Activated naive CD4-positive, alpha-beta T cell treated with anti-CD3 and anti-CD28 coated beads, Interleukin-2, amount 10 ng/mL, durations not matched to agents 7 days and 5 days (primary cell): Measurements from ENCODE around the gene ZNF33A.
"Not testable (repeated sequence)": the region's sequence is repeated elsewhere in the genome, so short reads cannot be mapped to it uniquely, and the experiment has no call there.

ENCODE experiments used
- CTCF ChIA-PET: fragments of 350-600 bp; sonication (Branson Sonifier 250); formaldehyde crosslinking; loops from one replicate; lab custom pipeline; 2021; ENCODE audit warnings: antibody characterized with exemption; lab: Charles Lee
- DNase-seq: peaks from one replicate; pipeline ENCODE4 v3.0.0-alpha.2; 2020
- H3K27ac Mint-ChIP-seq: one replicate; pipeline ENCODE4 v1.8.0; 2021; ENCODE audit warnings: mild to moderate bottlenecking, moderate library complexity, mixed read lengths
- H3K27me3 Mint-ChIP-seq: one replicate; pipeline ENCODE4 v1.8.0; 2021; ENCODE audit warnings: mild to moderate bottlenecking, mixed read lengths
- H3K36me3 Mint-ChIP-seq: one replicate; pipeline ENCODE4 v1.8.0; 2021; ENCODE audit warnings: mixed read lengths
- H3K4me1 Mint-ChIP-seq: one replicate; pipeline ENCODE4 v1.8.0; 2021; ENCODE audit warnings: mixed read lengths
- H3K4me3 Mint-ChIP-seq: one replicate; pipeline ENCODE4 v1.8.0; 2021; ENCODE audit warnings: mild to moderate bottlenecking, moderate library complexity, mixed read lengths
- H3K9me3 Mint-ChIP-seq: one replicate; pipeline ENCODE4 v1.8.0; 2021; ENCODE audit warnings: mixed read lengths

Gene ZNF33A

DNA sequence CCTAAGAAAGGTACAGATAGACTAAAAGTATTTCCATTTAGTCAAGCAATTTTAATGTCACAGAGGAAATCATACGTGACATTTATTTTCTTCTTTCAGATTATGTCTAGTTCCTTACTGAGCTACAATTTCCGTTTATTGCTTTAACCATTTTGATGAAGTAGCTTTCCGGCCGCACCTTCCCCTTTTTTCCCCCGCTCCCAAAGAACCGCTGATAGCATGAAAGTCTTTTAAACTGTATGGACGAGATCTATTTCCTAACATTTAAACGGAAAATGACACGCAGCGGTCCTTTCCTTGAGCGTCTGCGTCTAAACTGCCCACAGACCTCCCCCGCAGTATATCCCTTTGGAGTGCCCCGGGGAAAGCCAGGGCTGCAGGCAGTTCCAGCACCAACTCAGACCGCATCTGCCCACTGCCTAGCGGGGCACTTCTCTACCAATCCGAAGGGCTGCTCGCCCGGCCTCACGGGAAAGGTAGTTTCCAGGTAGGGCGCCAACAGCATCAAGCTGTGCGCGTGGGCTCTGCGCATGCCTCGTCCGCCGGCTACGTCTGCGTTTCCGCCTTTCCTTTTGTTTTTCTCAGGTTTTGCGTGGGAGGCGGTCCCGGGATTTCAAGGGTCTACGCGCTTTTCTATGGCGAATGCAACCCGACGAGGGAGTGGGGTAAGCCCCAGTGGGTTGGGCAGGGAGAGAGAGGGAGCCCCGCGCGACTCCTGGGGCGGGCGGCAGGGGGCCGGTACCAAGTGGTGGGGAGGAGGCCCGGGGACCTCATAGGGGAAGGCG, at the start of gene ZNF33A:
ZNF33A (plus strand) TSS at position 557 of the 785 bp plus-strand sequence. CDS start 1,667 bp downstream, outside the sequence.
- peak within 1 kb of the TSS; percentile 77 for H3K4me3 Mint-ChIP-seq
- no peaks in the 10 kb centered on the region for H3K9me3 Mint-ChIP-seq
- H3K4me1 Mint-ChIP-seq = peaks cover 33% of the 10 kb centered on the region
- CTCF ChIA-PET = no interaction called here
- no peaks in the 10 kb centered on the region for H3K27me3 Mint-ChIP-seq
- H3K27ac Mint-ChIP-seq = peak within 1 kb of the TSS; percentile 100
- peak; percentile 94 for DNase-seq
- peaks cover 30% of the 10 kb centered on the region for H3K36me3 Mint-ChIP-seq

DNA sequence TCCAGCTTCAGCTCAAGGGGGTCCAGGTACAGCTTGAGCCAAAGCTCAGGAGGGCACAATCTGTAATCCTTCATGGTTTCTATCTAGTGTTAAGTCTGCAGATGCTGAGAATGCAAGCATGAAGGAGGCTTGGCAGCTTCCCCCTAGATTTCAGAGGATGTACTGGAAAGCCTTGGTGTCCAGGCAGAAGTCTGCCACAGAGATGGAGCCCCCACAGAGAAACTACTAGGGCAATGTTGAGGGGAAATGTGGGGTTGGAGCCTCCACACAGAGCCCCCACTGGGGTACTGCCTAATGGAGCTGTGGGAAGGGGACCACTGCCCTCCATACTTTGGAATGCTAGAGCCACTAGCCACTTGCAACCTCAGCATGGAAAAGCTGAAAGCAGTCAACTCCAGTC, 45.5 kb upstream of the ZNF33A start:
- Mint-ChIP-seq H3K27me3 (no peaks in the 10 kb centered on the region), H3K4me3 (no peak overlapping the region), H3K36me3 (peaks cover 31% of the 10 kb centered on the region), H3K4me1 (no peaks in the 10 kb centered on the region), H3K9me3 (peaks cover 38% of the 10 kb centered on the region), H3K27ac (no peak overlapping the region)
- no peak for DNase-seq
- CTCF ChIA-PET = interaction anchor here (1.2 kb wide), 1 partner anchor 10 kb away, joined by 5 read pairs; no protein-coding TSS in a partner anchor

DNA sequence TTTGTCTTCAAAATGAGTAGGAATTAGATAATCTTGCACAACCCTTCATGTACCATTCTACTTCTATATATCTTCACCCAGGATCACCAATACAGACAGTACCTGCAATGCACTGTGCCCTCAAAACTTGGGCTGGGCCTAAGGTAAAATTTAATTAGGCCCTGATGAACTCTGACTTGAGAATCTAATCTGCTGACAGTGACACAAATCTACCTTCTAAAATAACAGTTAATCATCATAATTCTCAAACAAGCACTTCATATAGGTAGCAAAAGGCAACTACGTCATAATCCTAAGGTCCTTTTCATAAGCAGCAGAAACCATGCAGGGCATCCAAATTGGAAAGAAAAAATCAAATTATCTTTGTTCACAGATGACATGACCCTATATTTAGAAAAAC, 38.1 kb upstream of the ZNF33A start:
- Mint-ChIP-seq H3K27me3 (no peaks in the 10 kb centered on the region), H3K4me1 (peaks cover 26% of the 10 kb centered on the region), H3K36me3 (peaks cover 21% of the 10 kb centered on the region), H3K9me3 (peaks cover 16% of the 10 kb centered on the region), H3K27ac (no peak overlapping the region), H3K4me3 (no peak overlapping the region)
- no peak for DNase-seq
- CTCF ChIA-PET = no interaction called here

DNA sequence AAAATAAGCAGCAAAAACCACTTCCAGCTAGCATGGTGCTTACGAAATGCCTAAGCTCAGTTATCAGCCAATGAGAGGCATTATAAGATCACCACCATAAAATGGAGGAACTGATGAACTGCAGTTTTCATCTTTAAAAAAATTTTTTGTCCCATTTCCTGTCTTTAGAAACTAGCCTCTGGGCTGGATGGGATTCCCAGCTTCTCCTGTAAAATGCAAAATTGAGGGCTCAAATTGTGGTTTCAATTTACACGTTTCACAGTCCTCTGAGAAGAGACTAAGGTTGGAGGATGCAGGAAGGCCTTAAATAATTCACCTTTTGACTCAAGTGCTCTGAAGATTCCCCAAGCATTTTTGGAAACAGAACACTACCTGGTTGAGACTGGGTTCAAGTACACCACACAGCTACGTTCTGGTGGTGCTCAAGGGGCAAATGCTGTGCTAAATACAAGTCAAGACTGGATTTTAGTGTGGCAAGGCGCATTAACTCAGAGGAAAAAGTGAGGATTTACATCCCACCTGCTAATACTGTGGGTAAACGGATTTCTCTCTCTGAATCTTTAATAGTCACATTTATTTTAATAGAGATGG, 35.0 kb upstream of the ZNF33A start:
- Mint-ChIP-seq H3K27me3 (no peaks in the 10 kb centered on the region), H3K4me3 (peak overlapping the region; percentile 88), H3K27ac (peak overlapping the region; percentile 96), H3K4me1 (peaks cover 26% of the 10 kb centered on the region), H3K9me3 (peaks cover 8% of the 10 kb centered on the region), H3K36me3 (peaks cover 3% of the 10 kb centered on the region)
- no peak for DNase-seq
- CTCF ChIA-PET = interaction anchor here (1.1 to 1.4 kb wide), 2 partner anchors 10 to 29 kb away, joined by 3 to 5 read pairs; no protein-coding TSS in a partner anchor

DNA sequence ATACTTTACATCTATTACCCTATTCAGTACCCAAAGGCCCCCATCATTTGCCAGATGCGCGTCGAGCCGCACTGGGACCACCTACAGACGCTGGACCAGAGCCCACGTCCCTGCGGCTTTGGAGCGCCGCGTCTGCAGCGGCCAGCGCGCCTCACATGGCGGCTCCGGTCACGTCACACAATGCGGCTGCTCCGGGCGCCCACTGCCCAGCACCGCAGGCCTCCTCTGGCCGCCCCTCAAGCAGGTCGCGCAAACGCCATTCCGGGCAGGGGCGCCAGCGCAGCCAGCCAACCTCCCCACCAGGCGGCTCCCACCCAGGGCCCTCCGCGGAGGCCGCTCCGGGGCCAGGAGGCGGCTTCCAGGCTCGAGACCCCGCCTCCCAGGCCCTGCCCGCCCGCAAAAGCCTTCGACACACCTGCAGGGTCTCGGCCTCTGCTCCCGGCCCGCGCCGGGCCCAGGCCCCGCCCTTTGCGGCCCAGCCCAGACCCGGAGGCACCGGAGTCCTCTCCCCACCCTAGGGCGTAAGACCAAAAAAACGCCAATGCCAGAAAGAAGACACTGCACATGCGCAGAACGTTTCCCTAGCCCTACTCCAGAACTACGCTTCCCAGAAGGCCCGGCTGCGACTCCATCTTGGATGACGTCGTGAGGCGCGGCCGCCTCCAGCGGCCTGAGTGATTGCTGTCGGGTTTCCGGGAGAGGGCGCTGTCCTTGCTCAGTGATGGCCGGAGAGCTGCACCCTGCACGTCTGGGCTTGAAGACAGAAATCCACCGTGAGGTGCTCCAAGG, 34.2 kb upstream of the ZNF33A start, which contains the start of gene ZNF25:
ZNF25 (minus strand) TSS at position 557 of the 789 bp plus-strand sequence. CDS start 4,925 bp downstream, outside the sequence.
- no peaks in the 10 kb centered on the region for H3K27me3 Mint-ChIP-seq
- peaks cover 7% of the 10 kb centered on the region for H3K9me3 Mint-ChIP-seq
- peak within 1 kb of the TSS; percentile 96 for H3K27ac Mint-ChIP-seq
- peak; percentile 99 for DNase-seq
- CTCF ChIA-PET = interaction anchor here (0.8 to 1.2 kb wide), 11 partner anchors 9 to 426 kb away, joined by 3 to 6 read pairs (median 3); partner anchors contain the start of gene ZNF248
- no peaks in the 10 kb centered on the region for H3K36me3 Mint-ChIP-seq
- H3K4me1 Mint-ChIP-seq = peaks cover 26% of the 10 kb centered on the region
- H3K4me3 Mint-ChIP-seq = peak within 1 kb of the TSS; percentile 88

DNA sequence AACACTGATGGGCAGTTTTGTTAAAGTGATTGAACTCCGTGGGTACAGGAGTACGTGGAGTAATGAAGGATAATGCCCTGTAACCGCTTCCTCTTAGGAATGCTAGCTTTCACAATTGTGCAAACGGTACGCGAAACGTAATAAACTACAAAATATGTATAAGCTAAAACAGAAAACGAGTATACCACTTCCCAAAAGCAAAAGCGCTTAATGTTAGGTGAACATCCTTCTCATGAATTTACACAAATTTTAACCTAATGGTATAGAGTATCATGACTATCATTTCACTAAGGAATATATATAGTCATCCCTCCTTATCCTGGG, 33.6 kb upstream of the ZNF33A start:
- no peaks in the 10 kb centered on the region for H3K36me3 Mint-ChIP-seq
- H3K27ac Mint-ChIP-seq = peak overlapping the region; percentile 96
- DNase-seq = no peak
- no peaks in the 10 kb centered on the region for H3K27me3 Mint-ChIP-seq
- H3K9me3 Mint-ChIP-seq = peaks cover 7% of the 10 kb centered on the region
- peaks cover 26% of the 10 kb centered on the region for H3K4me1 Mint-ChIP-seq
- H3K4me3 Mint-ChIP-seq = peak overlapping the region; percentile 88
- CTCF ChIA-PET = interaction anchor here (0.8 to 1.2 kb wide), 10 partner anchors 9 to 426 kb away, joined by 3 to 6 read pairs (median 4); partner anchors contain the start of gene ZNF248

DNA sequence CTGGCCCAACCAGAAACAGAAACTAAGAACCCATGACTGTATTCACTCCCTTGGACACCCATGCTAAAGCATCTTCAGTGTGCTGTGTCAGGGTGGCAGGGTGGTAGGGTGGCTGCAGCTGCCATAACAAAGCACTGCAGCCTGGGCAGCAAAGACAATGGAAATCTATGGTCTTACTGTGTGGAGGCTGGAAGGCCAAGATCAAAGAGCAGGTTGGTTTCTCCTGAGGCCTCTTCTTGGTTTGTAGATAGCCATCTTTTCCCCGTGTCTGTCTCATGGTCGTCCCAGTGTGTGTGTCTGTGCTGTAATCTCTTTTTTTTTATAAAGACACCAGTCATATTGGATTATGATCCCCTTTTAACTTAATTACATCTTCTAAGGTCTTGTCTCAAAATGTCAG, 18.8 kb upstream of the ZNF33A start:
- Mint-ChIP-seq H3K4me3 (no peak overlapping the region), H3K4me1 (no peaks in the 10 kb centered on the region), H3K36me3 (no peaks in the 10 kb centered on the region), H3K27ac (no peak overlapping the region), H3K27me3 (peaks cover 3% of the 10 kb centered on the region), H3K9me3 (no peaks in the 10 kb centered on the region)
- no peak for DNase-seq
- CTCF ChIA-PET = no interaction called here

DNA sequence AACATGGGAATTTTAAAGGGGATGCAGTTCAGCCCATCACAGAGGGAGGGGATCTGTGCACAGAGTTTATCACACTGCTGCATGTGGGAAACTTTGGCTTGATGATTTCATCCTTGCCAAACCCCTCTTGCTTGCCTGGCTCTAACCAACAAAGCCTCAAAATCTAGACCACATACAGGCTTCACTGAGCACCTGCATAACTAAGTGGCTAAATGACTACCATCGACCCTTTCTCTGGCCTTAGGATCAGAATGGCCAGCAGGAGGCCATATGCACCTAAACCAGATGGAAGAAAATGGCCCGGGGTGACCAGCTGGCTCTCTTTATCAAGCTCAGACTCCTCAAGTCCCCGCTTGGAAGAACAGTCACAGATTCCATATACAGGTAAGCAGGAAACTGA, 18.4 kb upstream of the ZNF33A start:
- Mint-ChIP-seq H3K36me3 (no peaks in the 10 kb centered on the region), H3K27ac (no peak overlapping the region), H3K4me1 (no peaks in the 10 kb centered on the region), H3K9me3 (no peaks in the 10 kb centered on the region), H3K4me3 (no peak overlapping the region), H3K27me3 (peaks cover 3% of the 10 kb centered on the region)
- CTCF ChIA-PET = no interaction called here
- DNase-seq = no peak

DNA sequence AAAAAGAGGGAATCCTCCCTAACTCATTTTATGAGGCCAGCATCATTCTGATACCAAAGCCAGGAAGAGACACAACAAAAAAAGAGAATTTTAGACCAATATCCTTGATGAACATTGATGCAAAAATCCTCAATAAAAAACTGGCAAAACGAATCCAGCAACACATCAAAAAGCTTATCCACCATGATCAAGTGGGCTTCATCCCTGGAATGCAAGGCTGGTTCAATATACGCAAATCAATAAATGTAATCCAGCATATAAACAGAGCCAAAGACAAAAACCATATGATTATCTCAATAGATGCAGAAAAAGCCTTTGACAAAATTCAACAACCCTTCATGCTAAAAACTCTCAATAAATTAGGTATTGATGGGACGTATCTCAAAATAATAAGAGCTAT, 11.6 kb upstream of the ZNF33A start:
- H3K27ac Mint-ChIP-seq, H3K36me3 Mint-ChIP-seq, H3K4me3 Mint-ChIP-seq, H3K9me3 Mint-ChIP-seq, DNase-seq, H3K27me3 Mint-ChIP-seq, H3K4me1 Mint-ChIP-seq, CTCF ChIA-PET: not testable (repeated sequence)

DNA sequence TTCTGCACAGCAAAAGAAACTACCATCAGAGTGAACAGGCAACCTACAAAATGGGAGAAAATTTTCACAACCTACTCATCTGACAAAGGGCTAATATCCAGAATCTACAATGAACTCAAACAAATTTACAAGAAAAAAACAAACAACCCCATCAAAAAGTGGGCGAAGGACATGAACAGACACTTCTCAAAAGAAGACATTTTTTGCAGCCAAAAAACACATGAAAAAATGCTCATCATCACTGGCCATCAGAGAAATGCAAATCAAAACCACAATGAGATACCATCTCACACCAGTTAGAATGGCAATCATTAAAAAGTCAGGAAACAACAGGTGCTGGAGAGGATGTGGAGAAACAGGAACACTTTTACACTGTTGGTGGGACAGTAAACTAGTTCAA, 10.0 kb upstream of the ZNF33A start:
- H3K4me3 Mint-ChIP-seq, CTCF ChIA-PET, DNase-seq, H3K4me1 Mint-ChIP-seq, H3K9me3 Mint-ChIP-seq, H3K27me3 Mint-ChIP-seq, H3K27ac Mint-ChIP-seq, H3K36me3 Mint-ChIP-seq: not testable (repeated sequence)

DNA sequence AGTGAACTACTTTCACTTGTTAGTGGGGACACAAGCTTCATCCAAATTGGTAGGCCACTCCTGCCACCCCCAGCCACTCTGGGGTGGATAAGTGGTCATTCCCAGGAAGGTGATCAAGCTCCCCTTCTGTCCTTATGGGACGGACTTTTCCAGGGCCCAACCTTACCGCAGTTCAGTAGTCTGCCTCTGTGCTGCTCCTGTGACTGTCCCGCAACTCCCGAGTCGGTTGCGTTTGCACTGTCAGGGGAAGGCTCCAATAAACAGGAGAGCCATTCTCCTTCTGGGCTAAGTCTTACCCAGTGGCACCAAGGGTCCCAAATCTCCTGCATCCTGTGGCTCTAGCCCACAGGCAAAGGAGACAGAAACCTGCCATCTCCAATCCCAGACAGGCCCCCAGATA, 7.4 kb upstream of the ZNF33A start:
- Mint-ChIP-seq H3K36me3 (no peaks in the 10 kb centered on the region), H3K9me3 (no peaks in the 10 kb centered on the region), H3K4me1 (no peaks in the 10 kb centered on the region), H3K4me3 (no peak overlapping the region), H3K27me3 (no peaks in the 10 kb centered on the region), H3K27ac (no peak overlapping the region)
- DNase-seq = no peak
- CTCF ChIA-PET = no interaction called here

DNA sequence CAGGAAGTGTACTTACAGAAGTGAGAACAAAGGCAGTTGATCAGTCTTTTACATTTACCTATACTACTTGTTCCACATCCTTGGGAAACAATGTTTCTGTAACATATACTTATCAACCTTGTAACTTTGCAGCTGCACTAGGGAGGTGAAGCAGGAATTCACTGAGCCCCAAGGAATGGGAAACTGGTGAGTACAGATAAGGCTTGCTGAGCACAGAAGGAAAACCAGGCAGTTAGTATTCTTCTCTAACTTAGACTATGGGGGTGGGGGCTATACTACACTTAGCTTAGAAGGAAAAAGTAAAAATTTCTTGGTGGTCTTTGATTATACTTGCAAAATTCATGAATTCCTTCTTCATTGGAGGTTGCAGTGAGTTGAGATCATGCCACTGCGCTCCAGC, 6.9 kb upstream of the ZNF33A start:
- H3K4me1 Mint-ChIP-seq = no peaks in the 10 kb centered on the region
- H3K36me3 Mint-ChIP-seq = no peaks in the 10 kb centered on the region
- CTCF ChIA-PET = interaction anchor here (0.9 kb wide), 1 partner anchor 28 kb away, joined by 3 read pairs; no protein-coding TSS in a partner anchor
- DNase-seq = no peak
- no peaks in the 10 kb centered on the region for H3K9me3 Mint-ChIP-seq
- H3K27ac Mint-ChIP-seq = no peak overlapping the region
- H3K27me3 Mint-ChIP-seq = no peaks in the 10 kb centered on the region
- no peak overlapping the region for H3K4me3 Mint-ChIP-seq

DNA sequence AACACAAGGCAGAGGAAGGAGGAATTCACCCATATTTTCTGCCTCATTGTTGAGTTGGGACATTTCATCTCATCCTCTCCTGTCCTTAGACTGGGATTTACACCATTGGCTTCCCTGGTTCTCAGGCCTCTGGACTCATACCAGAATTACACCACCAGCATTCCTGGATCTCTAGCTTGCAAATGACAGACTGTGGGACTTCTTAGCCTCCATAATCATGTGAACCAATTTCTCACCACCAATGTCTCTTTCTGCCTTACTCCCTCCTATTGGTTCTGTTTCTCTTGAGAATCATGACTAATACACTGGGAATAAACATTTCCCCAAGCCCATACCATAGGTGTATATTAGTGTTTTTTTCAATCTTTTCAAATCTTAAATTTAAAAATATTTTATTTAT, 2.9 kb upstream of the ZNF33A start:
- Mint-ChIP-seq H3K9me3 (no peaks in the 10 kb centered on the region), H3K4me1 (peaks cover 20% of the 10 kb centered on the region), H3K4me3 (no peak overlapping the region), H3K27ac (no peak overlapping the region), H3K36me3 (peaks cover 9% of the 10 kb centered on the region), H3K27me3 (no peaks in the 10 kb centered on the region)
- CTCF ChIA-PET = no interaction called here
- DNase-seq = no peak

DNA sequence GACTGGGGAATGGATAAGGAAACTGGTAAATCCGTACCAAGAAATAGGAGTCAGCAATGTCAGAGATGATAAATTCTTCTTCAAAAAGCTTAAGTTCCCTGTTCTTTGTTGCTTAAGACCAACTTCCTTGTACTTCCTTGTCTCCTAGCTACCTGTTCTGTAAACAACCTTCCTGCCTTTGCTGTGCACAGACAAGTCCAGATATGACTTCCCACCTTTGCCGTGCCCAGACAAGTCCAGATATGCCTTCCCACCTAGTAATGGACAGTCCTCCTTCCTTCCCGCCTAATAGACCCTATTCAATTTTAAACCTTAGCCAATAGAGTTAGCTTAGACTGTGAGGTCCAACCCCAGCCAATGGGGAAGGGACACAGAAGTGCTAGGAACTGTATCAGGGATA, 2.5 kb upstream of the ZNF33A start:
- no peak for DNase-seq
- Mint-ChIP-seq H3K36me3 (peaks cover 12% of the 10 kb centered on the region), H3K4me3 (no peak overlapping the region), H3K4me1 (peaks cover 22% of the 10 kb centered on the region), H3K27me3 (no peaks in the 10 kb centered on the region), H3K9me3 (no peaks in the 10 kb centered on the region), H3K27ac (no peak overlapping the region)
- CTCF ChIA-PET = no interaction called here
